Panc1 (cell line): ENCODE data around the gene LRRK1. TPM values are rescaled to one million over a fixed set of nuclear protein-coding genes. Genes with fewer than 3 reads are reported as not detected.

ENCODE experiments used
- ATAC-seq: fragments of 200-7000 bp; cut with Tn5 transposase; 2 replicates; pipeline ENCODE4 v1.9.1; 2020; ENCODE audit warnings: mild to moderate bottlenecking, moderate library complexity
- BruUV-seq: library from RNA; stranded (reverse); fragments of 400-500 nt; replicated peaks from 2 replicates; lab custom pipeline; 2021; lab: Mats Ljungman, UMichigan
- CTCF ChIA-PET: fragments of 300-600 bp; sonication (Branson Sonifier 250); formaldehyde crosslinking; loops from one replicate; lab custom pipeline; 2022; ENCODE audit warnings: antibody characterized with exemption; lab: Charles Lee
- POLR2A ChIA-PET: fragments of 300-600 bp; sonication (Branson Sonifier 250); formaldehyde crosslinking; loops from one replicate; lab custom pipeline; 2022; ENCODE audit warnings: antibody characterized with exemption; lab: Charles Lee
- DNase-seq: peaks from one replicate; pipeline ENCODE4 v3.0.0-alpha.2; 2010; ENCODE audit warnings: low read depth, low spot score
- H3K27ac ChIP-seq: 2 replicates; pipeline ENCODE4 v1.5.1; 2011; ENCODE audit warnings: mild to moderate bottlenecking, low read length, inconsistent platforms
- H3K27me3 ChIP-seq: fragments of 200-500 bp; sonication (Bioruptor generic); 2 replicates; pipeline ENCODE4 v1.6.0; 2014; ENCODE audit warnings: low read length, inconsistent platforms; ENCODE audit not compliant: control insufficient read depth, insufficient read depth
- H3K36me3 ChIP-seq: fragments of 200-500 bp; sonication (Bioruptor generic); 2 replicates; pipeline ENCODE4 v1.5.1; 2014; ENCODE audit warnings: inconsistent platforms, mild to moderate bottlenecking, low read length, moderate library complexity; ENCODE audit not compliant: control insufficient read depth, insufficient read depth
- H3K4me1 ChIP-seq: 2 replicates; pipeline ENCODE4 v1.5.1; 2011; ENCODE audit warnings: inconsistent platforms, mild to moderate bottlenecking, low read length, moderate library complexity; ENCODE audit not compliant: control insufficient read depth, insufficient read depth
- H3K4me3 ChIP-seq, 2 experiments: 2 replicates each; pipeline ENCODE4 v1.5.1; 2011 to 2012; ENCODE audit warnings: low read depth in 2 of 2, low read length in 2 of 2, mild to moderate bottlenecking in 2 of 2, inconsistent platforms in 1 of 2, moderate library complexity in 1 of 2
- H3K9me3 ChIP-seq: fragments of 200-500 bp; sonication (Bioruptor generic); 2 replicates; pipeline ENCODE4 v1.5.1; 2014; ENCODE audit warnings: low read depth, mild to moderate bottlenecking, inconsistent platforms, low read length, moderate library complexity; ENCODE audit not compliant: control insufficient read depth, insufficient read depth
- CTCF ChIP-seq: fragments of 450-650 bp; IDR thresholded peaks from 2 replicates; pipeline ENCODE4 v1.5.1; 2017; ENCODE audit warnings: mild to moderate bottlenecking
- POLR2AphosphoS5 ChIP-seq: IDR thresholded peaks from 2 replicates; pipeline ENCODE4 v1.6.1; 2012; ENCODE audit warnings: mild to moderate bottlenecking, low read depth, low read length, moderate library complexity
- REST ChIP-seq, 2 experiments: IDR thresholded peaks; 2 replicates each; pipeline ENCODE4 v1.6.1; 2011 to 2012; ENCODE audit warnings: low read depth in 2 of 2, control low read depth in 1 of 2, low read length in 1 of 2, mild to moderate bottlenecking in 1 of 2, moderate library complexity in 1 of 2; ENCODE audit not compliant: insufficient read depth in 1 of 2
- SIN3A ChIP-seq: IDR thresholded peaks from 2 replicates; pipeline ENCODE4 v1.6.1; 2012; ENCODE audit warnings: low read depth, mild to moderate bottlenecking, low read length, moderate library complexity, borderline replicate concordance; ENCODE audit not compliant: insufficient read depth
- TCF7L2 ChIP-seq: IDR thresholded peaks from 2 replicates; pipeline ENCODE4 v1.6.1; 2011; ENCODE audit warnings: mild to moderate bottlenecking, low read depth, low read length, inconsistent platforms
- in situ Hi-C: cut with HindIII; loops from 2 replicates; pipeline ENCODE4 v1.10.0; 2016; ENCODE audit warnings: low sequenced_read_pairs, low pct_unique_long_range_greater_than_20kb
- intact Hi-C: fragments of 100-400 bp; cut with micrococcal nuclease; formaldehyde crosslinking; loops from one replicate; pipeline ENCODE4 v1.10.0; 2022; ENCODE audit not compliant: unreplicated experiment
- total RNA-seq: library from RNA; stranded (reverse); gene quantifications from one replicate; pipeline ENCODE4 v1.2.1, GENCODE V29; 2021; ENCODE audit not compliant: unreplicated experiment

Gene LRRK1
- total RNA-seq, 1 experiment from 2014 or later: 88.0 TPM

- peak overlapping the region; percentile 31; the same call in 1 of the 2 replicates for H3K27ac ChIP-seq
- no peak for DNase-seq
- H3K9me3 ChIP-seq: no peaks in the 10 kb centered on the region
- H3K4me1 ChIP-seq: no peaks in the 10 kb centered on the region
- CTCF ChIA-PET: interaction anchor here (0.7 kb wide), 2 partner anchors 102 to 164 kb away, joined by 3 to 12 read pairs; no protein-coding TSS in a partner anchor
- POLR2A ChIA-PET: interaction anchor here (0.7 kb wide), 1 partner anchor 195 kb away, joined by 3 read pairs; no protein-coding TSS in a partner anchor
- intact Hi-C loops (no loop called here), in situ Hi-C loops (no loop called here)
- no peak overlapping the region for H3K4me3 ChIP-seq
- no TSS peak for BruUV-seq
- TF ChIP-seq REST (IDR thresholded peaks at IDR 0.05; ENCODE audit: insufficient read depth in 1 of 2, low read depth in 2 of 2, low read length in 1 of 2) (no peak), TCF7L2 (no peak), SIN3A (no peak), POLR2AphosphoS5 (no peak), CTCF (no peak)
- ATAC-seq: no peak
- H3K36me3 ChIP-seq: peaks cover 18% of the 10 kb centered on the region
- no peaks in the 10 kb centered on the region for H3K27me3 ChIP-seq
These were observed 13.3 kb upstream of the LRRK1 start for GRCh38 chr15:100905850-100906249.

GRCh38 chr15:100908466-100908865 is 10.7 kb upstream of the LRRK1 start:
- ChIA-PET POLR2A (no interaction called here), CTCF (no interaction called here)
- DNase-seq: no peak
- in situ Hi-C loops (no loop called here), intact Hi-C loops (no loop called here)
- no peaks in the 10 kb centered on the region for H3K9me3 ChIP-seq
- H3K27me3 ChIP-seq: no peaks in the 10 kb centered on the region
- no peak for TF ChIP-seq TCF7L2
- TF ChIP-seq POLR2AphosphoS5: no peak
- TF ChIP-seq REST (IDR thresholded peaks at IDR 0.05; ENCODE audit: insufficient read depth in 1 of 2, low read depth in 2 of 2, low read length in 1 of 2): no peak
- TF ChIP-seq SIN3A: no peak
- no peak for TF ChIP-seq CTCF
- ATAC-seq: no peak
- BruUV-seq: no TSS peak
- no peak overlapping the region for H3K4me3 ChIP-seq
- peaks cover 16% of the 10 kb centered on the region for H3K36me3 ChIP-seq
- H3K4me1 ChIP-seq: no peaks in the 10 kb centered on the region
- no peak overlapping the region for H3K27ac ChIP-seq
